ENCODE results near the gene SCAMP3.

GRCh38 chr1:155251566-155251965 lies 10.6 kb downstream of the SCAMP3 start:
- TF ChIP-seq, protein P1, sequence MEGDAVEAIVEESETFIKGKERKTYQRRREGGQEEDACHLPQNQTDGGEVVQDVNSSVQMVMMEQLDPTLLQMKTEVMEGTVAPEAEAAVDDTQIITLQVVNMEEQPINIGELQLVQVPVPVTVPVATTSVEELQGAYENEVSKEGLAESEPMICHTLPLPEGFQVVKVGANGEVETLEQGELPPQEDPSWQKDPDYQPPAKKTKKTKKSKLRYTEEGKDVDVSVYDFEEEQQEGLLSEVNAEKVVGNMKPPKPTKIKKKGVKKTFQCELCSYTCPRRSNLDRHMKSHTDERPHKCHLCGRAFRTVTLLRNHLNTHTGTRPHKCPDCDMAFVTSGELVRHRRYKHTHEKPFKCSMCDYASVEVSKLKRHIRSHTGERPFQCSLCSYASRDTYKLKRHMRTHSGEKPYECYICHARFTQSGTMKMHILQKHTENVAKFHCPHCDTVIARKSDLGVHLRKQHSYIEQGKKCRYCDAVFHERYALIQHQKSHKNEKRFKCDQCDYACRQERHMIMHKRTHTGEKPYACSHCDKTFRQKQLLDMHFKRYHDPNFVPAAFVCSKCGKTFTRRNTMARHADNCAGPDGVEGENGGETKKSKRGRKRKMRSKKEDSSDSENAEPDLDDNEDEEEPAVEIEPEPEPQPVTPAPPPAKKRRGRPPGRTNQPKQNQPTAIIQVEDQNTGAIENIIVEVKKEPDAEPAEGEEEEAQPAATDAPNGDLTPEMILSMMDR (conservative IDR thresholded peaks at IDR 0.05; ENCODE audit: low read length) = no peak
- TF ChIP-seq EZH2phosphoT487 (IDR thresholded peaks at IDR 0.05; ENCODE audit: borderline replicate concordance) = no peak

Data from Loucy (cell line).